ENCODE data around the gene ZDHHC17.

Gene ZDHHC17

DNA sequence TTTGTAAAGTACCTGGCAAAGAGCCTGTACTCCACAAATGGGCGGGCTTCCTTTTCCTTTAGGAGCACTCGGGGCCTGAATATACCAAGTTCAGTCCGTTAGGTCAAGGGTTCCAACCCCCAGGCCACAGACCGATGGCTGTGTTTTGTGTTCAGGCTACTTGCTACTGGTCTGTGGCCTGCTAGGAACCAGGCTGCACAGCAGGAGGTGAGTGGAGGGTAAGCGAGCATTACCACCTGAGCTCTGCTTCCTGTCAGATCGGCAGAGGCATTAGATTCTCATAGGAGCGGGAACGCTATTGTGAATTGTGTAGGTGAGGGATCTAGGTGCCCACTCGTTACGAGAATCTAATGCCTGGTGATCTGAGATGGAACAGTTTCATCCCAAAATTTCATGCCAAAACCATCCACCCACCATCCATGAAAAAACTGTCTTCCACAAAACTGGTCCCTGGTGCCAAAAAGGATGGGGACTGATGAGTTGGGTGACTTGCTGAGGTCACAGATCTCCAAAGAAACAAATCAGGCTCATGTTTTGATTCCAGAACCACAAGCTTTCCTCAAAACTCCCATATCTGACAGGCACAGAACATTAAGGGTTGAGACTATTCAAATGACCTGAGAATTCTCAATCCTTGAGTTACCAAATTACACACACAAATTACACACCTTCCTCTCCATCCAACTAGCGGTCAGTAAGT lies 110.7 kb downstream of the ZDHHC17 start:
- TF ChIP-seq MYC (IDR thresholded peaks at IDR 0.05; ENCODE audit: low read depth, low read length) = no peak
- TF ChIP-seq POLR2A (IDR thresholded peaks at IDR 0.05; ENCODE audit: extremely low read depth, insufficient read length) = no peak
- TF ChIP-seq, protein P1, sequence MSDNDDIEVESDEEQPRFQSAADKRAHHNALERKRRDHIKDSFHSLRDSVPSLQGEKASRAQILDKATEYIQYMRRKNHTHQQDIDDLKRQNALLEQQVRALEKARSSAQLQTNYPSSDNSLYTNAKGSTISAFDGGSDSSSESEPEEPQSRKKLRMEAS (IDR thresholded peaks at IDR 0.05; ENCODE audit: low read depth, low read length) = no peak
- no peak for TF ChIP-seq CTCF (IDR thresholded peaks at IDR 0.05; ENCODE audit: low read depth, low read length)
- no peak for DNase-seq (ENCODE audit: low read depth)
- no peak overlapping the region for H3K4me3 ChIP-seq (ENCODE audit: low read depth, low read length)

DNA sequence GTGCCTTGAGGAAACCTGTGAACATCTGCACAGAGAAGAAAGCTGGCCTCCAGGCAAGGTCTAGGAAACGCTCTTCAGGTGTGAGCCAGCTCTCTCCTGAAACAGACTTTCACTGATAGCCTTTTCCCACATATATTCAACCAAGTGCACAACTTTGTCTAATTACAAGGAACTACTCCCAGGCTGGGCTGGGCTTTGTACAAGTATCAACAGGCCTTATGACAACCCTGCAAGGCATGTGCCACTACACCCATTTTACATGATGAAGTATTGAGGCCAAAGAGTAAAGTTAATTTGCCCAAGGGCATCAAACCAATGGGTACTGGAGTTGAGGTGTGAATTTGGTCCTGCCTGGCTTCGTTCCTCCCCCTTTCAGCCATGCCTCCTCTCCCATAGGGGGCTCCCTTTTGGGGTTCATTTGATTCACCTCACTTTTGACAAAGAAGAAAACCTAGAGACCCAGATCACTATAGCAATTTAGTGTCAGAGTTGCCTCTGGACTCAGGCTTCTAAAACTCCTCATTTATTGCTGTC lies 112.8 kb downstream of the ZDHHC17 start:
- TF ChIP-seq MYC (IDR thresholded peaks at IDR 0.05; ENCODE audit: low read depth, low read length) (no peak), CTCF (IDR thresholded peaks at IDR 0.05; ENCODE audit: low read depth, low read length) (no peak), POLR2A (IDR thresholded peaks at IDR 0.05; ENCODE audit: extremely low read depth, insufficient read length) (no peak)
- TF ChIP-seq, protein P1 (IDR thresholded peaks at IDR 0.05; ENCODE audit: low read depth, low read length) = no peak
- no peak overlapping the region for H3K4me3 ChIP-seq (ENCODE audit: low read depth, low read length)
- DNase-seq (ENCODE audit: low read depth) = no peak

DNA sequence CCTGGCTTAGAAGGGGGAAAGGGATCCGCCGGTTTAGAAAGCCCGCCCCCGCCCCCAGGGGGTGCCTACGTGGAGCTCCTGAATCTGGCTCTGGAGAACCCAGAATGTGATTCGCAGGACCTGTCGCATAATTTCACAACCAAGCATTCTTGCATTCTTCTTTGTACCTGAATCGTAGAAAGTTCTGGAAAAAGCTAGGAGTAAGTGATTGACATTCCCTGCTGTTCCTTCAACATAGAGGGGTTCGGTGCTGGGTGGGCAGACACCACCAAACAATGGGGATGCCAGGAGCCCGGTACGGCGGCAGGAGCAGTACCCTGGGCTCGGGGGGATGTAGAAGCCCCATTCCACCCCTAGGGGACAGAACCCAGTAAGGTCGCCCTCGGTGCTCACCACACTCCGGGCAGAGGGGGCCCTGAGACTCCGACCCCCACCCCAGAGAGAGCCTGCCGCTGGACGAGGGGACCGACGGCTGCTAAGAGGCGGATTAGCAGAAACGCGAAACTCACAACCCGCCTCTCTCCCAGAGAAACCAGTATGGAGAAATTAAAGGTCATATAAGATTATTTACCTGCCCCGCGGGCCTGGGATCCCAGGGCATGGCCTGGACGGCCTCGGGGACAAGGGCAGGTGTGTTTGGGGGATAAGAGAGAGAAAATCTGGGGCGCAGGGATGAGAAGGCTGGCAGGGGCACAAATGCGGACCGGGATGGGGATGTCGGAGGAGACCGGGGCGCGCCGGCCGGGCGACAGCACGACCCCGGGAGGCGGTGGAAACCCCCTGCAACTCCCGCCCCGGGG lies 114.4 kb downstream of the ZDHHC17 start:
- peak; percentile 11 for DNase-seq (ENCODE audit: low read depth)
- TF ChIP-seq MYC (IDR thresholded peaks at IDR 0.05; ENCODE audit: low read depth, low read length) = no peak
- TF ChIP-seq, protein P1 (IDR thresholded peaks at IDR 0.05; ENCODE audit: low read depth, low read length) = no peak
- no peak for TF ChIP-seq POLR2A (IDR thresholded peaks at IDR 0.05; ENCODE audit: extremely low read depth, insufficient read length)
- TF ChIP-seq CTCF (IDR thresholded peaks at IDR 0.05; ENCODE audit: low read depth, low read length) = no peak
- no peak overlapping the region for H3K4me3 ChIP-seq (ENCODE audit: low read depth, low read length)

DNA sequence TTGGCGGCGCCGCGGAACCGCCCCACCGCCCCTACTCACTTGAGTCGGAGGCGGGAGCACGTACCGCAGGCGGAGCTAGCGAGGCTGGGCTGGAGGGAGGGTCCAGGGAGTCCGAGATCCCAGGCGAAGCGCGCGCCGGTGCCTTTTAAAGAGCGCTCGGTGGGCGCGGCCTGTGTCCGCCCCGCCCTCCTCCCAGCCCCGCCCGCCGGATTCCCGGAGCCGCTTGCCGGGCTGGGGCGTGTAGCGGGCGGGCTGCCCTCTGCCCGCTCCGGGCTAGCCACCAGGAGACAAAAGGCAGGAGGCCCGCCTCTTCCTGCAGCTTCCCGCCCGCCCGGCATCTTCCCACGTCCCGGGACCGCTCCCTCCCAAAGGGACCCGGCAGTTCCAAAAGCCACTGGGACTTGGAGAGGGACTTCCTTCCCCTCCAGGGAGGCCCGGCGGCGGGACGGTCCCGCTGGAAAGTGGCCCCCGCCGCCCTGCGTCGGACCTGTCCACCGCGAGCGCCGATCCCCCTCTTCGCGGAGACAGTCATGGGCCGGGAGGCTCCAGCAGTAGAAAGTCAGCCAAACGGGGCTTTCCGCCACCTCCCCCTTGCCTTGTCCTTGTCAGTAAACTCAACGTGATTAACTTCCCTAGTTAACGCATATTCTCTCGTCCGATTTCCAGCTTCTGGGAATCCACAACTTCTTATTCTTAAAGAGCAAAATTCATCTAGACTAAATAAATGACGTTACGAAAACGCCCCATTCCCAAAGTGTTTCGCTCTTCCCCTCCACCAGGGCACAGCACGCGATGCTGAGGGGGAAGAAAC lies 115.2 kb downstream of the ZDHHC17 start, which contains the start of gene CSRP2:
TSS of gene CSRP2 (minus strand) at position 121 of the 811 bp plus-strand sequence. CDS start 12,759 bp downstream, outside the sequence.
- peak within 1 kb of the TSS; percentile 27 for H3K4me3 ChIP-seq (ENCODE audit: low read depth, low read length)
- DNase-seq (ENCODE audit: low read depth) = peak; percentile 74
- TF ChIP-seq, protein P1 (IDR thresholded peaks at IDR 0.05; ENCODE audit: low read depth, low read length) = no peak
- TF ChIP-seq MYC (IDR thresholded peaks at IDR 0.05; ENCODE audit: low read depth, low read length) (no peak), CTCF (IDR thresholded peaks at IDR 0.05; ENCODE audit: low read depth, low read length) (no peak), POLR2A (IDR thresholded peaks at IDR 0.05; ENCODE audit: extremely low read depth, insufficient read length) (no peak)
